HG03039 (cell line): ENCODE measurements around the gene SDHA.
"Not testable (repeated sequence)": the region's sequence is repeated elsewhere in the genome, so short reads cannot be mapped to it uniquely, and the experiment has no call there.

Source experiments
- ATAC-seq: cut with Tn5 transposase; IDR thresholded peaks from one replicate; pipeline ENCODE4 v1.9.1; 2021; ENCODE audit warnings: mild to moderate bottlenecking, moderate library complexity; ENCODE audit not compliant: unreplicated experiment

SDHA gene

GRCh38 chr5:251975-252374 lies 33.9 kb downstream of the SDHA start:
- ATAC-seq = not testable (repeated sequence)

GRCh38 chr5:252546-252945 lies 34.4 kb downstream of the SDHA start:
- ATAC-seq = no peak

GRCh38 chr5:254322-254721 lies 36.2 kb downstream of the SDHA start:
- ATAC-seq = not testable (repeated sequence)

GRCh38 chr5:255116-255515 lies 37.0 kb downstream of the SDHA start:
- ATAC-seq = not testable (repeated sequence)

- not testable (repeated sequence) for ATAC-seq
These were observed 38.2 kb downstream of the SDHA start for GRCh38 chr5:256347-256746.

GRCh38 chr5:257148-257547 lies 39.0 kb downstream of the SDHA start:
- ATAC-seq = no peak

- not testable (repeated sequence) for ATAC-seq
These were observed 45.3 kb downstream of the SDHA start for GRCh38 chr5:263275-263974.

GRCh38 chr5:264338-264737 lies 46.2 kb downstream of the SDHA start:
- ATAC-seq = no peak

GRCh38 chr5:266311-267026 lies 48.3 kb downstream of the SDHA start:
- not testable (repeated sequence) for ATAC-seq

- no peak for ATAC-seq
These were observed 49.6 kb downstream of the SDHA start for GRCh38 chr5:267716-268115.

- ATAC-seq = no peak
These were observed 52.2 kb downstream of the SDHA start for GRCh38 chr5:270340-270739.

- ATAC-seq = not testable (repeated sequence)
These were observed 53.7 kb downstream of the SDHA start for GRCh38 chr5:271828-272167.

GRCh38 chr5:273091-273490 lies 55.0 kb downstream of the SDHA start:
- ATAC-seq = not testable (repeated sequence)

GRCh38 chr5:273491-273890 lies 55.4 kb downstream of the SDHA start:
- not testable (repeated sequence) for ATAC-seq

GRCh38 chr5:274346-274745 lies 56.2 kb downstream of the SDHA start:
- ATAC-seq = not testable (repeated sequence)

GRCh38 chr5:278646-279045 lies 60.5 kb downstream of the SDHA start:
- no peak for ATAC-seq

GRCh38 chr5:279051-279665 lies 61.0 kb downstream of the SDHA start:
- not testable (repeated sequence) for ATAC-seq

GRCh38 chr5:285991-286557 lies 68.0 kb downstream of the SDHA start:
- ATAC-seq = no peak

- not testable (repeated sequence) for ATAC-seq
These were observed 72.1 kb downstream of the SDHA start for GRCh38 chr5:290200-290599.

GRCh38 chr5:291345-291744 lies 73.2 kb downstream of the SDHA start:
- ATAC-seq = not testable (repeated sequence)

- ATAC-seq = not testable (repeated sequence)
These were observed 76.7 kb downstream of the SDHA start for GRCh38 chr5:294788-295187.

GRCh38 chr5:296207-296606 lies 78.1 kb downstream of the SDHA start:
- not testable (repeated sequence) for ATAC-seq
